ENCODE data around the gene CDYL.

GRCh38 chr6:4846387-4846786 lies 70.2 kb downstream of the CDYL start:
- no peak for TF ChIP-seq CTCF (conservative IDR thresholded peaks at IDR 0.05)
- no peak for TF ChIP-seq EZH2 (IDR thresholded peaks at IDR 0.05; ENCODE audit: low read depth)

All from PC-9 (cell line).